Measurements from ENCODE around the gene RAPGEF6.
A peak's percentile ranks its signal among the peaks of the same experiment; 100 is the strongest.

The RAPGEF6 gene

DNA sequence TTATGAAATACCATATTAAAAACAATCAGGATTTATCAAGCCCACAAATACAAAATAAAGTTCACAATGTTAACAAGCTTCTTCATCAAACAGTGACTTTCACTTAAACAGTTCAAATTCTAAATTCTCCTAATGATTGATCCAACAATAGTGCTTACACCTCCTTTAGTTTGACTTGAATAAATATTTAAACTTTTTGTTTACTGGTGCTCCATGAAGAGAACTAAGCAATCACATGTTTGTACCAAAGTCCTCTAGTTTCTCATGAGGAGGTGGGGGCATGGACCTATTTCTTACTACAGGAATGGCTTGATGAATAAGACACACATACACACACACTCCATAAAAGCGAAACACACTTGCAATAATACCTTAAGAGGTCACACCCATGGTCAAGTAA is 95.8 kb downstream of the RAPGEF6 start:
- DNase-seq, result no peak

DNA sequence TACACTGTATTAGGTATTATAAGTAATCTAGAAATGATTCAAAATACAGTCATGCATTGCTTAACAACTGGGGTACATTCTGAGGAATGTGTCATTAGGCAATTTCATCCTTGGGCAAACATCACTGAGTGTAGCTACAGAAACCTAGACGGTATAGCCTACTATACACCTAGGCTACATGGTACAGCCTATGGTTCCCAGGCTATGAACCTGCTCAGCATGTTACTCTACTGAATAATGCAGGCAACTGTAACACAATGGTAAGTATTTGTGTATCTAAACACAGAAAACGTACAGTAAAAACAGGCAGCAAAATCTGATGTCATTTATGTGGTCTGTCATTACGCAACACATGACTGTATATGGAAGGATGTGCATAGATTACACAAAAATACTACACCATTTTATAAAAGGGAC is 96.8 kb downstream of the RAPGEF6 start:
- peak; percentile 66 for DNase-seq

DNA sequence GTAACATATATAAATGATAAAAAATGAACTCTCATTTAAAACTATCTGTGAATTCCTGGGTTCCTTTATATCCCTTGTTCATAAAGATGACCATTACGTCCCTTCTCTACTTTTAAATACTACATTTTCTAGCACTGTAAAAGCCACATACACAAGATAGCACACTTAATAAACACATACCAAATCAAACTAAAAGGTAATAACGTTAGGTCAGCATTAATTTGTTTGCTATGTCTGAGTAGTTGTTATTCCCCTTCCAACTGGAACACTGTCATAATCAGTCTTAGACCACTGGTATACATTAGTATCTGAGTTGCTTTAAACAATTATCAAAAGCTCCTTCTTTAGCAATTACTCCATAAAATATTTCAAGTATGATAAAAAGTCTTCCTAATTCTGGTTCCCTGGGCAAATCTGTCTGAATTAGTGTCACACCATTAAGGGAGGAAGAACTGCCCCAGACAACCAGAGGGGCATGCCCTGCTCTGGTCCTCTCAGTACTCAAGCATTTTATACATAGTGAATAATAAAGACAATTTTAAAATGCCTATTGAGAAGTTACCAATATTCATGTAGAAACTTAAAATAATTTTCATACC is 98.1 kb downstream of the RAPGEF6 start:
- no peak for DNase-seq

DNA sequence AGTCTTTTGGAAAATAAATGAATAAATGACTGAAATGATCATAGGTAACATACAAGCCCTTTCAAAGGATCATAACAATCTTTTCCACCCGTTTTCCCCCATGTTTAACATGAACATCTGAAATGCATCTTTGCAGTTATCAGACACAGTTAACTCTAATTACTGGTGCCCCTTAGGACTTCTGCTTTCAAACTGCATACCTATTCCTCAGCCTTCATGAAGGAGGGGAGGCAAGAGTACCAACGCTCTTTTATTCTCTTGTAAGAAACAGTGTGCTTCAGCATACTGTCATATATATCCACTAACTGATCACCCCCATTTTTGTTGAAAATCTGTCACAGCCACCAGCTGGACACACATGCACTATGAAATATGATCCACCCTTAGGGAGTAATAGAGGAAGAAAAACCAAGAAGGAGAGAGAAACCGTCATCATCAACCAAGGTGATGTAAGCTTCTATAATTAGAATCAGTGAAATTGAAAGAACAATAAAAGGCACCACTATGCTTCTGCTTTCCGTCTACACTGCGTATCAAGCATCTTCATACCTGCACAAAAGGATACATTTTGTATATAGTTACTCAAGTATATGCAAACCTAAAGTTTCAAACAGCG is 98.7 kb downstream of the RAPGEF6 start:
- peak; percentile 46 for DNase-seq

DNA sequence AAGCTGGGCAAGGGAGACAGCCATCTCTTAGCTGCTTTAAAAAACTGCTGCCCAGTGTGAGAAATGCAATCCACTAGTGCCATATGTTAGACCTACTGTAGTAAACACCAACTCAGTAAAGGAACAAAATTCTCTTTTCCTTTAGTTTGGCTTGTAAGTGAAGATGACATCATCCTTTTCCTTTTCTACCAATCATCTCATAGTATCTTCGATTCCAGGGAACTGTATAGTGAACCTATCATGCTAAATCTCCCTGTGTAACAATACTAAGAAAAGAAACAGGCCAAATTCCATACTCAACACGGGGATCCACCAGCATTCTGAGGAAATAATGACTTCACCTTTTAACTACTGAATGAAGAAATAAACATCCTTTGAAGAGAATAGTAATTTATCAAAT is 100.1 kb downstream of the RAPGEF6 start:
- DNase-seq, result no peak

DNA sequence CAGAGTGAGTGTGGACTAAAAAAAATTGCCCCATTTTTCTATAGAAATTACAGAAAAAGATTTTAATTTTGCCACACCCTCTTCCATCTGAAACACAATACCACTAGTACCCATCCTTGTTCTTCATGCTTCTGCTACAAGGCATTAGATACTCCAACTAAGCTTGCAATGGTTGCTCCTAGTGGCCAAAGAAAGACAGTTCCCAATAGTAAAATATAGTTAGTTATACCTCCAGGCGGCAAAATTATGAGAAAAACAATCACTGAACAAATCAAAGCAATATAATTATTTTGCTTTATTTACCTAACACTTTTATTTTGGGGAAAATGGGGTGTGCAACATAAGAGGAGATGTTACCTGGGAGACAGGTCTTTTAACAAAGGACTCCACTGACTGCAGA is 101.2 kb downstream of the RAPGEF6 start:
- DNase-seq, result no peak

DNA sequence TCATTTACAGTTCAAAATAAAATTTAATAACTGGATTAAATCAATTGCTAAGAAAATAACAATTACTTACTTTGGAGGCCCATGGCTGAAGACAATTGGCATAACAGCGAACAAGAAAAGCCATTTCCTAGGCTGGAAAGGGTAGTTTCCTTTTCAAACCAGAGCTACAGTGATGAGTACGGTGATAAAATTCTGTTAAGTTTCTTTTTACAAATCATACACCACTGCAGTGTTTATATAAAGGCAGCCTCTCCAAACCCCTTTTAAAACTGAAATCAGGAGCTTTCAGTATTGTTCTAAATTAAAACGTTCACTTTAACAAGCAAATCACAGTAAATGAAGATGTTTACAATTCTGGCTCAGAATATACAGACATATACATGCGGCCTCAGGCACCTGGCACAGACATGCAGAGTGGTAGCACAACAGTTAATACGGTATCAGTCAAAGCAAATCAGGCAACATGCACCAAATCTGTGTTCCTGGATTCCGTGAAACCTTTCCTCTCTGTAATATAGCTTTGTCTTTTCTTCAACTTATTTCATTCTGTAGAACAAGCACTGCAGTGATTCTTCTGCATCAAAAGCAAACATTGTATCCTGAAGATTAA is 102.9 kb downstream of the RAPGEF6 start:
- peak; percentile 48 for DNase-seq

DNA sequence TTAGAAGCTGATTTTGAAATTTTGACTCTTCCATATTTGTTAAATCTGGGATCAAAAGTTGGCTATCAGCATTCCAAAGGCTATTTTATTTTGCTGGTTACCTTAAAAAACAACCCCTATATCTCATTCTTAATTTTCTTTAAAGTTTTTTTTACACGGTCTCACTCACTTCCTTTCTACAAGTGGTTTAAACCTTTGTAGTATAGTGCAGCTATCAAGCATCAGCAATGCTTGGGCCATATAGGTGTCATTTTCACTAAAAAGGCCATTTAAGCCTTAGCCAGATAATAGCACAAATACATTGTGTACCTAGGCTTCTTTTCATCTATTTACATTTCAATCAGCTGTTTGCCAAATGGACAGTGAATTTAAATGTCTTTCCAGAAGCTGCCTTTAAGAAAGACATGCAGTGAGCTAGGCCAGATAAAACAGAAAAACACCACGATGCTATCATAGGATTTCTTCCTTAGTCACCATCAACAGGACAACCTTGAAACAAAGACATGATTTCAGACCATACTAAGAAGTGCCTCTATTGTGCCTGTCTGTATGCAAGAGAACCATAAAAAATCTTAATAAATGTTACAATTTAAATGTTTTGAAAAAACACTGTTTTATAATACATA is 104.2 kb downstream of the RAPGEF6 start:
- no peak for DNase-seq

DNA sequence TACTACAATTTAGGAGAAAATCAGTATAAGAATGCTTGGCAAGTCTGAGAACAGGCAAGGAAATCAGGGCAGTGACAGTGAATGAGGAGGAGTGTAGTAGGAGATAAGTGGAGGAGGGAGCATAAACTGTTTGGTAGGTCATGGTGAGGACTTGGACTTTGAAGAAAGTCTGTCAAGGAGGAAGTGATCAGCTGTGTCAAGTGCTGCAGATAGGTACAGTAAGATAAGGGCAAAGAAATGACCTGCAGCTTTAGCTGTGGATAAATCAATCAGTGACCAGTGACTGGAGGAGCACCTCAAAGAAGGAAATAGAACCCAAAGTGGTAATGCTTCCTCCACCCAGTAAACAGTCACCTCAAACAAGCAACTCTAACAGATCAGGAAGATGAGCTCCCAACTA is 106.3 kb downstream of the RAPGEF6 start:
- no peak for DNase-seq

DNA sequence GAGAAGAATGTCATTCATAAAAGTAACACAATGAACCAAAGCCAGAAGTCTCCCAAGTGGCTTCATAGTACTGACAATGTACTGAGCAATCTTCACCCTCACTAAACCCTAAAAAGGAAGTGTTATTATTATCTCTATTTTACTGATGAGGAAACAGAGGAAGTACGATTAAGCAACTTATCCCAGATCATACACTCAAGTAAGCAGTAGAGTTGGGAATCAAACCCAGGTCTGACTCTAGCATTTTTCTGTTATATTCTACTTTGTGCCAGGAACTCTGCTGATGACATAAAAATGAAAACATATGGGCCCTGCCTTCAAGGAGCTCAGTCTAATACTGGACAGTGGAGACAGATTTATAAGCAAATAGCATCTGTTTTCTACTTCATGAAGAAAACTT is 109.2 kb downstream of the RAPGEF6 start:
- DNase-seq, result no peak

DNA sequence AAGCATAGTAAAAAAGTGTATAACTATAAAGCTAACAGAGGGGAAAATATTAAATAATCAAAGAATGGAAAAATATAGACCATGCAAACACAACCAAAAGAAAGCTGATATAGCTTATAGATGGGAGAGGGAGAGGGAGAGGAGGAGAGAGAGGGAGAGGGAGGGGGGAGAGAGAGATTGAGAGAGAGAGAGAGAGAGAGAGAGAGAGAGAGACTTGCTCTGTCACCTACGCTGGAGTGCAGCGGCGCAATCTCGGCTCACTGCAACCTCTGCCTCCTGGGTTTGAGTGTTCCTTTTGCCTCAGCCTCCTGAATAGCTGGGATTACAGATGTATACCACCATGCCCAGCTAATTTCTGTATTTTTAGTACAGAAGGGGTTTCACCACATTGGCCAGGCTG is 110.6 kb downstream of the RAPGEF6 start:
- DNase-seq, result no peak

DNA sequence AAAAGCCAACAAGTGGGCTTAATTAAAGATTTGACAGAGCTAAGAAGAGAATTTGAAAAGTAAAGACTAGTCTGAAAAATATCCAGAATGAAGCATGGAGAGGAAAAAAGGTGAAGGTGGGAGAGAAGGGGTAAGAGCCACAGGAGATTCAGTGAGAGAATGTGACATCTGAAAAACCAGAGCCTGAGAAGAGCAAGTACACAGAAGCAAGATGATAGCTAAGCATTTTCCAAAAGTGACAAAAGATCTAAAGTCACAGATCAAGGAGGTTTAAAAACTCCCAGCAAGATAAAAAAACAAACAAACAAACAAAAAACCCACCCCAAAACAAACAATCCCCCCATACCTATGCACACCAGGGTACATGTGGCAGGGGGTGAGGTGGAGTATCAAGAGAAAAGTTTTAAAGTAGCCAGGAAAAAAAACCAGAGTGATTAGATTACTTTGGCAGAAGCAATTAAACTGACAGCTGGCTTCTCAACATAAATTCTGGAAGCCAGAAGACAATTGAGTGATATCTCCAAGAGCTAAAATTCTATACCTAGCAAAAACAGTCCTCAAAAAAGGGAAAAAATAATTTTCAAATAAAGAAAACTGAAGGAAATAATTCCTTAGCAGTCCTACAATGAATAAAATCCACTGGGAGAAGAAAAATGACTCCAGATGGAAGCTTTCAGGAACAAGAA is 111.4 kb downstream of the RAPGEF6 start:
- no peak for DNase-seq

DNA sequence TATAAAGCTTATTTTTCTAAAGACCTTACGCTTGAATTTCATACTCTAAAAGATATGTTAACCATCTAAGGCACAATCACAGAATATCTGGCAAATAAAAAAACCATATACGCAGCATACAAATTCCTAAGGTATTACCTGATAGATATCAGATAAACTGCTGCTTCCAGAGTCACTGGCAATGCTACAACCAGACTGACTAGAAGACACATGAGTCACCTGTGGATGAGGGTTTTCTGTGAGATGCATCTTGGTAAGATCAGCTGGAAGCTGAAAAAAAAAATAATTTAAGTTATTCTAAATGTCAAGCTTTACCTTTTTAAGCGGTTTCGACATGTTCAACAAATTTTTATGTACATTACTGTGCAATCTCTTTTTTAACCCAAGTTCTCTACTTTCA is 113.8 kb downstream of the RAPGEF6 start:
- no peak for DNase-seq

DNA sequence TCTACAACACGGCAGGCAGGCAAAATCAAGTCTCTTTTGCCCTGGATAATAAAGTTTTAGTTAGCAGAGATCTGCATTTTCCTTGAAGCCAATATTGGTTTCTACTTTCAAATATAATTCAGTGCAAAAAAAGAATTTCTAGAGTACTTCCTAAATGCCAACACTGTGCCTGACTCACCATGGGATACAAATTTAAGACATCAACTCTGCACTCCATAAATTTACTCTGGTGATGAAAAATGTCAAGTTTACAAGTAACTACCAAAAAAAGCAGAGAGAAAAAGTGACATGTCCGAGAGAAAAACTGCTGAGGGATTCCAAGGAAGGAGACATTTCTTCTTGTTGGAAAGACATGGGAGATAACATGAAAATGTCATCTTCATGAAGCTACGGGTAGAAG is 119.7 kb downstream of the RAPGEF6 start:
- DNase-seq, result no peak

DNA sequence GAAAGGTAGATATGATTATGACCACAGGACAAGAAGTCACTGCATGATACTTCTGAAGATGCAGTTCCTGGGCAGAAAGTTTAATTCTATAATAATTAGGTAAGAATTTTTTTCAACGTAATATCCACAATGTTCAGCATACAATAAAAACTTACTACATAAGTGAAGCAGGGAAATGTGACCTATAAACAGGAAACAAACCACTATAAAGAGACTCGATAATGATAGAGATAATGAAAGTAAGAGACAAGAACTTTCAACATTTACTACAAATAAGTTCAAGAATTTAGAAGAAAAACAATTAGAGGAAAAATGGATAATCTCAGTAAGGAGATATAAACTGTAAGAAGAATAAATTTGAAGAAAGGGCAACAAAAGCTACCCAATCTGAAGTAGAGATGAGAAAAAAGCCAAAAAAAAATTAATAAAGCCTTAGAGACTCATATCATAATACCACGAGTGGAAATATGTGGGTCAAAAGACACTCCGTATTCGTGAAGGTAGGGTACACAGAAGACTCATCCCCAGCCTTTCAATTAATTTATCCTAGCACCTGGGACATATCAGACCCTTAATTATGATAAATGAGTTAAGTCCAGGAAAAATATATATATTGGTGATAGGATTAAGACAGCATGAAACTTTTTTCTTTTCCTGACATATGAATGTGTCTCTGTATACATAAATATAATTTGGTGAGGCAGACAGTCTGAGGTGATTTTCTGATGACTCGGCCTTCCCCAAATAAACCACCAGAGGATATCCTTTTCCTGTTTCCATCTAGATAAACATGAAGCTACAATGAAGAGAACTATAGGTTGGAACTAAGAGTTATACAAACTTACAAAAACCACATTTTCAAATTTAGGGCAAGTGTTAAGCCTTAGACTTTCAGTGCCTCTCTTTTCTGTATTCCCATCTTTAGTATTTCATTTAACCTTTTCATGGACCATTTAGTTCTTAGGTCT is 120.4 kb downstream of the RAPGEF6 start:
- DNase-seq, result peak; percentile 66

DNA sequence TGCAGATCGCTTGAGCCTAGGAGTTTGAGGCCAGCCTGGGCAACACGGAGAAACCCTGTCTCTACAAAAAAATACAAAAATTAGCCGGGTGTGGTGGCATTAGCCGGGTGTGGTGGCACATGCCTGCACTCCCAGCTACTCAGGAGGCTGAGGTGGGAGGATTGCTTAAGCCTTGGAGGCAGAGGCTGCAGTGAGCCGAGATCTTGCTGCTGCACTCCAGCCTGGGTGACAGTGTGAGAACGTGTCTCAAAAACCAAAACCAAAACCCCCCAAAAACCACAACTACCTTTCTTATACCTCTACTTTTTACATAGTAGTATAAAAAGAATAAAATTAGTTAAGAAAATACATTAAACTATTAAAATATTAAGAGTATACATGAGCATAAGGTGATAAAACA is 121.2 kb downstream of the RAPGEF6 start:
- DNase-seq, result no peak

DNA sequence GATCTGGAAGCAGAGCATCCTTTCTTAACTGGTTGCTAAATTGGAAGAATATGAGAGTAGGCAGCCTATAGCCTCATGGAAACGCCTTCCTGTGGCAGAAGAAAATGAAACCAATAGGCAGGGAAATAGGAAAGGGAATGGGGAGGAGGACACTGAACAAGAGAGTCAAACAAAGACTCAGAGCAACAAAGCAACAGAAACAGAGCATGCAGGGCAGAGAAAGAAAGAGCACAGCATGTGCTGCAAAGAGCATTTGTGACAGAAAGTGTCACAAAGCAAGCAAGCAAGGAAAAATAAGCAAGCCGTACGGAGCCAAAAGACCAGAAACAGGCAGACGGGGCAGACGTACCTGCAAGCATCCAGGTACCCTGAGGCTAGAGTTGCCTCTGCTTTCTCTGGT is 123.1 kb downstream of the RAPGEF6 start:
- no peak for DNase-seq

DNA sequence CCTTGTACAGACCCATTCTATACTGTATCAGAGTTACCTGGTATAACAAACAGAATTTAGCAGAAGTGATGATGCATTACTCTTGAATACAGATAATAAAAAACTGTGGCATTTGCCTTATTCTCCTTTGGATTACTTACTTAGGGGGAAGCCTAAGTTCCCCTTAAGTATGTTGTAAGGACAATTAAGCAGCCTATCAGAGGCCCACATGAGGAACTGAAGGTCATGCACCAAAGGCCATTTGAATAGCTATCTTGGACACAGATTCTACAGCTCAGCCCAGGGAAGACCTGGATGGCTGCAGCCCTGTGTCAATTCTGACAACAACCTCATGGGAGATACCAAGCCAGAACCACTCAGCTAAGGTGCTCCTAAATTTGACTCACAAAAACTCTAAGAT is 125.2 kb downstream of the RAPGEF6 start:
- DNase-seq, result no peak

DNA sequence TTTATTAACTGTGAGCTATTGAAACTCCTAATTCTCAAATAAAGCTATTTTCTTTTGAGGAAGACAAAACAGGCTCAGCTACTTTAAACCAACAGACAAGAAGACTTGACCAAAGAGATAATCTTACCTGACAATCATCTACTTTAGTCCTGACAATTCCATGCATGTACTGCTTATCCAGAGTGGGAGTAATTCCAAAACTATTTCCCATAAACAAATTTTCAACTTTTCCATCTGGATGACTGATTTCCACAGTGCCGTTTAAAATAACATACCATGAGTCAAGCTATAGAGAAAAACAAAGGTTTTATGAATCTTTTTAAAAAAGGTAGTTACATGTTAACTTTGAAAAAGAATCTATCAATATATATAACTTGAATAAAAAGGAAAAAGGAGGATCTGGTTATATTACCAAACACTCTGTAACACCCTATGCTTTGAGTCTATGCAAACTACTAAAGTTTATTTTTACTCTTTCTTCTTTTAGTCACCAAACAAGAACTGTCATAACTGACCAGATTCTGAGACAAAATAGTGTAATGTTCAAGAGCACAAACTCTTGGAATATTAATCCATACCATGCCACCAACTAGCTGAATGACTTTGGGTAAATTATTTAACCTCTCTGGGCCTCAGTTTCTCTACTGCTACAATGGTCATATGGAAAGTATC is 129.7 kb downstream of the RAPGEF6 start:
- DNase-seq, result no peak

DNA sequence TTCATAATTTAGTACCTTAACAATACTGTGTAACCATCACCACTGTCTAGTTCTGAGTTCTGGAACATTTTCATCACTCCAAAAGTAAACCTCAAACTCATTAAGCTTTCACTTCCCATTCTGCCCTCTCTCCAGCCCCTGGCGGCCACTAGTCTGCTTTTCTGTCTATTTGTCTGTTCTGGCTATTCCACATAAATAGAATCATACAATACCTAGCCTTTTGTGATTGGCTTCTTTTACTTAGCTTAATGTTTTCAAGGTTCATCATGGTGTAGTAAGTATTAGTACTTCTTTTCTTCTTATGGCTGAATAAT is 138.7 kb downstream of the RAPGEF6 start:
- no peak for DNase-seq

DNA sequence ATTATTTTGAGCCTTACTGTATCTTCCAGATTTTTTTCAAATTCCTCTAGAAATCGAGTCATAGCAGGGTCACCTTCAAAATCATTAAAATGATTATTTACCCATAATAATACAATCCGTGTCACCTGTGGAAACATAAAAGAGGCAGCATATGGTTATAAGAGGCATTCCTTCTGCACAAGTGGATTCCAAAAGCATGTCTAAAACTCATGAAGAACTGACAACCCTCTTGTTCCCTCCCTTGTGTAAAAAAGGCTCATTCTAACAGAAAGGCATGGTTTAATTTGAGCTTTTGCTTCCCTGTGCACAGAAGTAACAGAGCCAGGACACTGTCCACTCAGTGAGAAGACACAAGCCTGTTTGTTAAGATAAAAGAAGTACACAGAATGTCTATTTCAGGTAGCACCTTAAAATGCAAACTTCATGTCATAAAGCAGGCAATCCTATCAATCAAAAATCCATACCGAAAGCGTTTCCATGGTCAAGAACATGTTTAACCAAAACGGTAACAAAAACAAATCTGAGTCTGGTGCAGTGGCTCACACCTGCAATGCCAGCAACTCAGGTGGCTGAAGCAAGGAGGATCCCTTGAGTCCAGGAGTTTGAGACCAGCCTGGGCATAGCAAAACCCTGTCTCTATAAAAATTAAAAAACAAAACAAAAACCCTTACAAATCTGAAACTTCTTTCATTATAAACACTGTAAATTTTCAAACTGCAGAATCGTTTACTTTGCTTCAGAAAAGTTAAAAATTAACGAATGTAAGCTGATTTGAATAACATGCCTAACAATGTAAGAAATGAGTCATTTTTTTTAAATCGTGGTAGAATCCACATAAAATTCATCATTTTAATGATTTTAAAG is 139.3 kb downstream of the RAPGEF6 start:
- DNase-seq, result no peak

All from activated CD4-positive, alpha-beta T cell treated with anti-CD3 and anti-CD28 coated beads, Interleukin-2, amount 50 U/mL, for 16 hours (primary cell).